ENCODE results near the gene SYT2.

SYT2 gene

GRCh38 chr1:202571719-202572339, 138.4 kb downstream of the SYT2 start:
- TF ChIP-seq, protein P1, sequence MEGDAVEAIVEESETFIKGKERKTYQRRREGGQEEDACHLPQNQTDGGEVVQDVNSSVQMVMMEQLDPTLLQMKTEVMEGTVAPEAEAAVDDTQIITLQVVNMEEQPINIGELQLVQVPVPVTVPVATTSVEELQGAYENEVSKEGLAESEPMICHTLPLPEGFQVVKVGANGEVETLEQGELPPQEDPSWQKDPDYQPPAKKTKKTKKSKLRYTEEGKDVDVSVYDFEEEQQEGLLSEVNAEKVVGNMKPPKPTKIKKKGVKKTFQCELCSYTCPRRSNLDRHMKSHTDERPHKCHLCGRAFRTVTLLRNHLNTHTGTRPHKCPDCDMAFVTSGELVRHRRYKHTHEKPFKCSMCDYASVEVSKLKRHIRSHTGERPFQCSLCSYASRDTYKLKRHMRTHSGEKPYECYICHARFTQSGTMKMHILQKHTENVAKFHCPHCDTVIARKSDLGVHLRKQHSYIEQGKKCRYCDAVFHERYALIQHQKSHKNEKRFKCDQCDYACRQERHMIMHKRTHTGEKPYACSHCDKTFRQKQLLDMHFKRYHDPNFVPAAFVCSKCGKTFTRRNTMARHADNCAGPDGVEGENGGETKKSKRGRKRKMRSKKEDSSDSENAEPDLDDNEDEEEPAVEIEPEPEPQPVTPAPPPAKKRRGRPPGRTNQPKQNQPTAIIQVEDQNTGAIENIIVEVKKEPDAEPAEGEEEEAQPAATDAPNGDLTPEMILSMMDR (IDR thresholded peaks at IDR 0.05) = peak; percentile 97

- TF ChIP-seq, protein P1 (IDR thresholded peaks at IDR 0.05) = no peak
Observed at GRCh38 chr1:202569393-202570322, 140.6 kb downstream of the SYT2 start.

DNA sequence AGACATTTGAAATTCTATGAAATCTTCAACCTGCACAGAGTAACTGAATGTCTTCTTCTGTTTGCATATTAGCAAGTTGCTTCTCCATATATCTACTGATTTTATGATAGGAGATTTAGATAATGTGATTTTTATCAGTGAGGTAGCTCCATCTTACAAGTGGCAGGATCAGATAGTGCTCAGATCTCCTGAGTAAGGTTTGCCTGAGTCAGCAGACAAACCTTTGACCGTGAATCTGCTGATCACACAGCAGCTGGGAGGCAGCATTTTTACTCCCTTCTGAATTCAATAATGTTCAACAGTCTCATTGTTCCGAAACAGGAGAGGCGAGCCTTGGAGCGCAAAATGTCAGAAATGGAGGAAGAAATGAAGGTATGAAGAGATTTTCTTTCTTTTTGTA, 141.4 kb downstream of the SYT2 start:
- TF ChIP-seq, protein P1 (IDR thresholded peaks at IDR 0.05) = no peak

GRCh38 chr1:202568410-202568809, 141.8 kb downstream of the SYT2 start:
- TF ChIP-seq, protein P1 (IDR thresholded peaks at IDR 0.05) = no peak

- TF ChIP-seq, protein P1 (IDR thresholded peaks at IDR 0.05) = no peak
Observed at GRCh38 chr1:202567738-202568137, 142.5 kb downstream of the SYT2 start.

GRCh38 chr1:202565890-202566602, 144.2 kb downstream of the SYT2 start:
- TF ChIP-seq, protein P1 (IDR thresholded peaks at IDR 0.05) = peak; percentile 24; the same call in 1 of the 2 replicates

DNA sequence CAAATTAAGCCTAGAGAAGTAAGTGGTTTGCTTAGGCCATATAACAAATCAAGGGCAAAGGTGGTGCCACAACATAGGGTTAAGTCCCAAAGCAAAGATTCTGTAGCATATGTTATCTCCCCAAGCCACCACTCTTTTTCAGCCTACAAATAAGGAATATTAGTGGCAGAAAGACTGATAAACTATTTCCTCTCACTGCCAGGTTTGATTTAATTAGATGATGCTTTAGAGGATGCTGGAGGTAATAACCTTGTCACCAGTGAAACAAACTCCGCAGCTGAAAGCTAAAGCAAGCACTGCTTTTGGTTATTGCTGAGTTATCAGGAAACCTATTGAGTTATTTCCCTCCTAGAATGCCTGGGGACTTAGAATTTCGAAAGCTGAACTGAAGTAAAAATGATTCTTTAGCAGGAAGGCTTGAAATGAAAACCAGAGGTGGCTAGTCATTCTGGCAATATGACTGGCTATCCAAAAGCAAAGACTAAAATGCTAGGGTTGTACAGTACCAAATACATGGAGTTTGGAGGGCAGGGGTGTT, 145.2 kb downstream of the SYT2 start:
- TF ChIP-seq, protein P1 (IDR thresholded peaks at IDR 0.05) = no peak

All from LNCAP (cell line).